ENCODE data around the gene PRMT5.

PRMT5 gene

GRCh38 chr14:22896760-22897159 lies 32.4 kb downstream of the PRMT5 start:
- no peak for TF ChIP-seq EP300 (IDR thresholded peaks at IDR 0.05; ENCODE audit: borderline replicate concordance)
- TF ChIP-seq TAF1 (IDR thresholded peaks at IDR 0.05; ENCODE audit: low read depth): no peak
- TF ChIP-seq FOXM1 (IDR thresholded peaks at IDR 0.05; ENCODE audit: borderline replicate concordance, low read depth): no peak
- TF ChIP-seq RAD21 (IDR thresholded peaks at IDR 0.05; ENCODE audit: low read depth): no peak

- no peak for TF ChIP-seq USF1 (IDR thresholded peaks at IDR 0.05)
- no peak for TF ChIP-seq NFIC (IDR thresholded peaks at IDR 0.05)
- TF ChIP-seq RAD21 (IDR thresholded peaks at IDR 0.05; ENCODE audit: low read depth): no peak
- TF ChIP-seq YY1 (IDR thresholded peaks at IDR 0.05; ENCODE audit: low read depth): no peak
- no peak for TF ChIP-seq TAF1 (IDR thresholded peaks at IDR 0.05; ENCODE audit: low read depth)
- no peak for TF ChIP-seq TCF12 (IDR thresholded peaks at IDR 0.05; ENCODE audit: low read depth)
- TF ChIP-seq FOXM1 (IDR thresholded peaks at IDR 0.05; ENCODE audit: borderline replicate concordance, low read depth): no peak
- TF ChIP-seq EGR1 (IDR thresholded peaks at IDR 0.05): no peak
- TF ChIP-seq REST (IDR thresholded peaks at IDR 0.05; ENCODE audit: low read depth): no peak
- TF ChIP-seq TEAD4 (IDR thresholded peaks at IDR 0.05): no peak
- TF ChIP-seq EP300 (IDR thresholded peaks at IDR 0.05; ENCODE audit: borderline replicate concordance): no peak
- no peak for TF ChIP-seq CREB1 (IDR thresholded peaks at IDR 0.05; ENCODE audit: low read depth)
- no peak for TF ChIP-seq CEBPB (IDR thresholded peaks at IDR 0.05)
- TF ChIP-seq ZBTB7A (IDR thresholded peaks at IDR 0.05; ENCODE audit: low read depth): no peak
- TF ChIP-seq MAX (IDR thresholded peaks at IDR 0.05): no peak
These were observed 32.8 kb downstream of the PRMT5 start for GRCh38 chr14:22896356-22896755.

GRCh38 chr14:22895402-22895801 lies 33.8 kb downstream of the PRMT5 start:
- TF ChIP-seq REST (IDR thresholded peaks at IDR 0.05; ENCODE audit: low read depth): no peak
- TF ChIP-seq YY1 (IDR thresholded peaks at IDR 0.05; ENCODE audit: low read depth): no peak

GRCh38 chr14:22893706-22894105 lies 35.5 kb downstream of the PRMT5 start:
- TF ChIP-seq REST (IDR thresholded peaks at IDR 0.05; ENCODE audit: low read depth): no peak
- TF ChIP-seq NFIC (IDR thresholded peaks at IDR 0.05): no peak
- no peak for TF ChIP-seq TAF1 (IDR thresholded peaks at IDR 0.05; ENCODE audit: low read depth)
- no peak for TF ChIP-seq FOXM1 (IDR thresholded peaks at IDR 0.05; ENCODE audit: borderline replicate concordance, low read depth)

- no peak for TF ChIP-seq ZBTB7A (IDR thresholded peaks at IDR 0.05; ENCODE audit: low read depth)
- no peak for TF ChIP-seq TEAD4 (IDR thresholded peaks at IDR 0.05)
- no peak for TF ChIP-seq FOXM1 (IDR thresholded peaks at IDR 0.05; ENCODE audit: borderline replicate concordance, low read depth)
- no peak for TF ChIP-seq TCF12 (IDR thresholded peaks at IDR 0.05; ENCODE audit: low read depth)
- no peak for TF ChIP-seq NFIC (IDR thresholded peaks at IDR 0.05)
- no peak for TF ChIP-seq YY1 (IDR thresholded peaks at IDR 0.05; ENCODE audit: low read depth)
- TF ChIP-seq USF1 (IDR thresholded peaks at IDR 0.05): no peak
- no peak for TF ChIP-seq CEBPB (IDR thresholded peaks at IDR 0.05)
- no peak for TF ChIP-seq RAD21 (IDR thresholded peaks at IDR 0.05; ENCODE audit: low read depth)
- TF ChIP-seq REST (IDR thresholded peaks at IDR 0.05; ENCODE audit: low read depth): no peak
- no peak for TF ChIP-seq TAF1 (IDR thresholded peaks at IDR 0.05; ENCODE audit: low read depth)
- TF ChIP-seq MAX (IDR thresholded peaks at IDR 0.05): no peak
- TF ChIP-seq EP300 (IDR thresholded peaks at IDR 0.05; ENCODE audit: borderline replicate concordance): no peak
- no peak for TF ChIP-seq EGR1 (IDR thresholded peaks at IDR 0.05)
- TF ChIP-seq CREB1 (IDR thresholded peaks at IDR 0.05; ENCODE audit: low read depth): no peak
These were observed 36.7 kb downstream of the PRMT5 start for GRCh38 chr14:22892488-22892887.
